Hepatocyte (in vitro differentiated cells): Measurements from ENCODE around the gene LIN28A.

Experiments used
- EZH2 ChIP-seq: fragments of 200-600 bp; sonication (generic); IDR thresholded peaks from 2 replicates; pipeline ENCODE4 v1.6.1; 2016; ENCODE audit warnings: antibody characterized with exemption, mild to moderate bottlenecking, borderline replicate concordance
- EZH2phosphoT487 ChIP-seq: fragments of 200-600 bp; sonication (generic); IDR thresholded peaks from one replicate; pipeline ENCODE4 v1.6.1; 2018; ENCODE audit warnings: antibody characterized with exemption, mild to moderate bottlenecking, low read depth, moderate library complexity; ENCODE audit not compliant: unreplicated experiment, severe bottlenecking
- TF ChIP-seq, protein P1 (sequence below): fragments of 200-600 bp; sonication (generic); IDR thresholded peaks from 2 replicates; pipeline ENCODE4 v1.5.1; 2016; ENCODE audit warnings: antibody characterized with exemption, mild to moderate bottlenecking; ENCODE audit not compliant: poor library complexity

DNA sequence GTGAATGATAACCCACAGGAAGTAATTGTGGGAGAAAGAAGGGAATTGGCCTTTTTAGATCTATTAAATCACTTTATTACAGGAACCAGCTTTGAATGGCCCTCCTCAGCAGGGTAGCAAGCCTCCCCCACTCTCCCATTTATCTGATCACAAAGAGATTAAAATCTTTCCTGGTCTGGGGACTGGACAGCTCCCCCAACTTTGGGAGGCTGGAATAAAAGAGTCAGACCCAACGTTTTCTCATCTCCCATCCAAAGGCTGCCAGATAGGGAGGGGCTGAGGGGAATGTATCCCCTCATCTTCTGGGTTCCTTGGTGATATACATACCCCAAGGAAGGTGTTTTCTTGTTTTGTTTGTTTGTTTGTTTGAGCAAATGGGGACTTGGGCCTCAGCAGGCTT lies 2.4 kb downstream of the LIN28A start:
- TF ChIP-seq, protein P1, sequence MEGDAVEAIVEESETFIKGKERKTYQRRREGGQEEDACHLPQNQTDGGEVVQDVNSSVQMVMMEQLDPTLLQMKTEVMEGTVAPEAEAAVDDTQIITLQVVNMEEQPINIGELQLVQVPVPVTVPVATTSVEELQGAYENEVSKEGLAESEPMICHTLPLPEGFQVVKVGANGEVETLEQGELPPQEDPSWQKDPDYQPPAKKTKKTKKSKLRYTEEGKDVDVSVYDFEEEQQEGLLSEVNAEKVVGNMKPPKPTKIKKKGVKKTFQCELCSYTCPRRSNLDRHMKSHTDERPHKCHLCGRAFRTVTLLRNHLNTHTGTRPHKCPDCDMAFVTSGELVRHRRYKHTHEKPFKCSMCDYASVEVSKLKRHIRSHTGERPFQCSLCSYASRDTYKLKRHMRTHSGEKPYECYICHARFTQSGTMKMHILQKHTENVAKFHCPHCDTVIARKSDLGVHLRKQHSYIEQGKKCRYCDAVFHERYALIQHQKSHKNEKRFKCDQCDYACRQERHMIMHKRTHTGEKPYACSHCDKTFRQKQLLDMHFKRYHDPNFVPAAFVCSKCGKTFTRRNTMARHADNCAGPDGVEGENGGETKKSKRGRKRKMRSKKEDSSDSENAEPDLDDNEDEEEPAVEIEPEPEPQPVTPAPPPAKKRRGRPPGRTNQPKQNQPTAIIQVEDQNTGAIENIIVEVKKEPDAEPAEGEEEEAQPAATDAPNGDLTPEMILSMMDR: no peak
- no peak for TF ChIP-seq EZH2phosphoT487
- no peak for TF ChIP-seq EZH2
